HepG2 (cell line): ENCODE results near the gene TXNRD2. TPM values are rescaled to one million over a fixed set of nuclear protein-coding genes. Genes with fewer than 3 reads are reported as not detected.

ENCODE experiments used
- AHR ChIP-seq: IDR thresholded peaks from 2 replicates; pipeline ENCODE4 v1.6.1; 2018; ENCODE audit warnings: missing genetic modification reagents, missing compliant biosample characterization
- CBX1 ChIP-seq: IDR thresholded peaks from one replicate; pipeline ENCODE4 v1.6.1; 2016; ENCODE audit warnings: antibody characterized with exemption, low read depth
- CEBPG ChIP-seq: IDR thresholded peaks from 2 replicates; pipeline ENCODE4 v1.6.1; 2016
- JUNB ChIP-seq: sonication (generic); formaldehyde crosslinking; IDR thresholded peaks from 2 replicates; pipeline ENCODE4 v1.8.0; 2022; ENCODE audit warnings: missing genetic modification reagents, mild to moderate bottlenecking, borderline replicate concordance
- MTA3 ChIP-seq: sonication (generic); formaldehyde crosslinking; IDR thresholded peaks from 2 replicates; pipeline ENCODE4 v1.4.0; 2020; ENCODE audit warnings: missing genetic modification reagents
- MYC ChIP-seq: sonication (generic); formaldehyde crosslinking; IDR thresholded peaks from 2 replicates; pipeline ENCODE4 v1.9.0; 2021; ENCODE audit warnings: missing genetic modification reagents, borderline replicate concordance
- NCOA2 ChIP-seq: sonication (generic); formaldehyde crosslinking; IDR thresholded peaks from 2 replicates; pipeline ENCODE4 v1.8.0; 2022; ENCODE audit warnings: inconsistent platforms
- NKX3-1 ChIP-seq: sonication (generic); formaldehyde crosslinking; IDR thresholded peaks from 2 replicates; pipeline ENCODE4 v1.5.0; 2020; ENCODE audit warnings: missing genetic modification reagents
- polyA plus RNA-seq, 8 experiments: library from polyadenylated mRNA; depleted of rRNA in 3 of 8; stranded (reverse) in 7 of 8; unstranded in 1 of 8; fragments of >200 nt; fragmentation: Illumina TruSeq in 4 of 8; extraction: Trizol in 4 of 8; gene quantifications; 2 replicates each; pipeline versions ENCODE4 v1.2.1 to v1.2.3, GENCODE V29; 2011 to 2016; ENCODE audit warnings: low read depth in 4 of 8, missing spikeins in 1 of 8, mixed read lengths in 1 of 8; ENCODE audit not compliant: insufficient read depth in 1 of 8
- total RNA-seq, 5 experiments: library from RNA; depleted of rRNA; stranded (reverse); fragments of >200 nt; fragmentation: Illumina TruSeq; extraction: Trizol; gene quantifications; 2 replicates each; pipeline ENCODE4 v1.2.3, GENCODE V29; 2016; ENCODE audit warnings: low read depth in 1 of 5
- TF ChIP-seq, protein P1 (sequence below), 2 experiments: IDR thresholded peaks; 2 replicates each; pipeline ENCODE4 v1.6.1; 2011 to 2012; ENCODE audit warnings: low read length in 2 of 2, borderline replicate concordance in 1 of 2, low read depth in 1 of 2, mild to moderate bottlenecking in 1 of 2, moderate library complexity in 1 of 2
- TF ChIP-seq, protein P2 (sequence below): IDR thresholded peaks from 2 replicates; pipeline ENCODE4 v1.6.1; 2016; ENCODE audit warnings: mild to moderate bottlenecking
- TF ChIP-seq, protein P3 (sequence below): sonication (generic); formaldehyde crosslinking; IDR thresholded peaks from 2 replicates; pipeline ENCODE4 v1.4.0; 2020; ENCODE audit warnings: mild to moderate bottlenecking, missing genetic modification reagents
- TF ChIP-seq, protein P4 (sequence below): IDR thresholded peaks from 2 replicates; pipeline ENCODE4 v1.6.1; 2016; ENCODE audit warnings: missing genetic modification reagents, missing compliant biosample characterization
- TF ChIP-seq, protein P5 (sequence below): IDR thresholded peaks from 2 replicates; pipeline ENCODE4 v1.6.1; 2016
- TF ChIP-seq, protein P6 (sequence below): sonication (generic); formaldehyde crosslinking; IDR thresholded peaks from 2 replicates; pipeline ENCODE4 v1.4.0; 2020; ENCODE audit warnings: missing genetic modification reagents

The TXNRD2 gene
- total and polyA plus RNA-seq, 2 of the 13 experiments (the other 11 are each of a cell fraction or from before 2014, with no cell fraction given) = 17.5 to 18.6 TPM

DNA sequence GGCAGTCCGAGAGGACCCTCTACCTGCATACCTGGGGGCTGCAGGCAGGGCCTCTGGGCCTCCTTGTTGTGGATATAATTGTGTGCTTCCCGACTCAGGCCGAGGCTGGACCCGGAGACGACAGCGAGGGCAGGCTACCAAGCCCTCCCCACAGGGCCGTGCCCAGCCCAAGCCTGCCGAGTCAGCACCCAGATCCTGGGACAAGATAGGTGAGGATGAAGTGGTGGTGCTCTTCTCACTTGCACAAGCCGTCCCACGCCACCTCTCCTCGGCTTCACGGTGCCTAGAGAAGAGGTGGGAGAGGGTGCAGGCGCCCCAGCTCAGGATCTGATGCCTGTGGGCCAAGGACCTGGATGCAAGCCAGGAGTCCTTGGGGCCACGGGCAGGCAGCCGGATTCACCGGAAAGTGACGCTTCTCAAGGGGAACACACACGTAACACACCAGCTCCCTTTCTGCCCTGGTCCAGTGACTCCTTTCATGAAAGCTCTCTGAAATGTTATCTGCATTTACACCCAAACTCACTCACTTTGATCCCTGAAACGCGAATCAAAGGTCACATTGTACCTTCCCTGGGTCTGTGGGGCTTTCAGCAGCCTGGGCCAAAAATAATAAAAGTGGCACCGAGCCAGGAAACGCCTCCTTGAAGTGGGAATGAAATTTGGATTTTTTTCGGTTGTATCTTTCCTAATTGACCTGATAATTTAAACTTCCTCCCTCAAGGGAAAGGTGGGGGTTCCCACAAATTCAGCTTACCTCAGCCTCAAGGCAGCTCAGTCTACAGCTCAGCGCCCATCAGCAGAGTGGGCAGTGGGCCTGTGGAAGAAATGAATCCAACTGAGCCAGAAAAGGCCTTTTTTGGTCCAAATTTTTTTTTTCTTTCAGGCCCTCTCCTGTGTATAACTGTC lies 85.9 kb downstream of the TXNRD2 start (continued):
- TF ChIP-seq NKX3-1 (no peak), MTA3 (CRISPR knock-in tag) (no peak), JUNB (CRISPR knock-in tag) (no peak), MYC (peak; percentile 39; the same call in 1 of the 2 replicates), CBX1 (no peak), NCOA2 (CRISPR knock-in tag) (peak; percentile 50; the same call in 1 of the 2 replicates), CEBPG (0 out of 2 replicates have a peak, but pooled peaks have one; percentile 45), AHR (CRISPR knock-in tag) (peak; percentile 33; the same call in 1 of the 2 replicates)
- TF ChIP-seq, protein P1, sequence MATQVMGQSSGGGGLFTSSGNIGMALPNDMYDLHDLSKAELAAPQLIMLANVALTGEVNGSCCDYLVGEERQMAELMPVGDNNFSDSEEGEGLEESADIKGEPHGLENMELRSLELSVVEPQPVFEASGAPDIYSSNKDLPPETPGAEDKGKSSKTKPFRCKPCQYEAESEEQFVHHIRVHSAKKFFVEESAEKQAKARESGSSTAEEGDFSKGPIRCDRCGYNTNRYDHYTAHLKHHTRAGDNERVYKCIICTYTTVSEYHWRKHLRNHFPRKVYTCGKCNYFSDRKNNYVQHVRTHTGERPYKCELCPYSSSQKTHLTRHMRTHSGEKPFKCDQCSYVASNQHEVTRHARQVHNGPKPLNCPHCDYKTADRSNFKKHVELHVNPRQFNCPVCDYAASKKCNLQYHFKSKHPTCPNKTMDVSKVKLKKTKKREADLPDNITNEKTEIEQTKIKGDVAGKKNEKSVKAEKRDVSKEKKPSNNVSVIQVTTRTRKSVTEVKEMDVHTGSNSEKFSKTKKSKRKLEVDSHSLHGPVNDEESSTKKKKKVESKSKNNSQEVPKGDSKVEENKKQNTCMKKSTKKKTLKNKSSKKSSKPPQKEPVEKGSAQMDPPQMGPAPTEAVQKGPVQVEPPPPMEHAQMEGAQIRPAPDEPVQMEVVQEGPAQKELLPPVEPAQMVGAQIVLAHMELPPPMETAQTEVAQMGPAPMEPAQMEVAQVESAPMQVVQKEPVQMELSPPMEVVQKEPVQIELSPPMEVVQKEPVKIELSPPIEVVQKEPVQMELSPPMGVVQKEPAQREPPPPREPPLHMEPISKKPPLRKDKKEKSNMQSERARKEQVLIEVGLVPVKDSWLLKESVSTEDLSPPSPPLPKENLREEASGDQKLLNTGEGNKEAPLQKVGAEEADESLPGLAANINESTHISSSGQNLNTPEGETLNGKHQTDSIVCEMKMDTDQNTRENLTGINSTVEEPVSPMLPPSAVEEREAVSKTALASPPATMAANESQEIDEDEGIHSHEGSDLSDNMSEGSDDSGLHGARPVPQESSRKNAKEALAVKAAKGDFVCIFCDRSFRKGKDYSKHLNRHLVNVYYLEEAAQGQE (IDR thresholded peaks at IDR 0.05; ENCODE audit: borderline replicate concordance in 1 of 2, low read depth in 1 of 2, low read length in 2 of 2) = no peak
- TF ChIP-seq, protein P2, sequence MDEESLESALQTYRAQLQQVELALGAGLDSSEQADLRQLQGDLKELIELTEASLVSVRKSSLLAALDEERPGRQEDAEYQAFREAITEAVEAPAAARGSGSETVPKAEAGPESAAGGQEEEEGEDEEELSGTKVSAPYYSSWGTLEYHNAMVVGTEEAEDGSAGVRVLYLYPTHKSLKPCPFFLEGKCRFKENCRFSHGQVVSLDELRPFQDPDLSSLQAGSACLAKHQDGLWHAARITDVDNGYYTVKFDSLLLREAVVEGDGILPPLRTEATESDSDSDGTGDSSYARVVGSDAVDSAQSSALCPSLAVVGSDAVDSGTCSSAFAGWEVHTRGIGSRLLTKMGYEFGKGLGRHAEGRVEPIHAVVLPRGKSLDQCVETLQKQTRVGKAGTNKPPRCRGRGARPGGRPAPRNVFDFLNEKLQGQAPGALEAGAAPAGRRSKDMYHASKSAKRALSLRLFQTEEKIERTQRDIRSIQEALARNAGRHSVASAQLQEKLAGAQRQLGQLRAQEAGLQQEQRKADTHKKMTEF (CRISPR knock-in tag) = peak; percentile 24; the same call in 1 of the 2 replicates
- TF ChIP-seq, protein P3, sequence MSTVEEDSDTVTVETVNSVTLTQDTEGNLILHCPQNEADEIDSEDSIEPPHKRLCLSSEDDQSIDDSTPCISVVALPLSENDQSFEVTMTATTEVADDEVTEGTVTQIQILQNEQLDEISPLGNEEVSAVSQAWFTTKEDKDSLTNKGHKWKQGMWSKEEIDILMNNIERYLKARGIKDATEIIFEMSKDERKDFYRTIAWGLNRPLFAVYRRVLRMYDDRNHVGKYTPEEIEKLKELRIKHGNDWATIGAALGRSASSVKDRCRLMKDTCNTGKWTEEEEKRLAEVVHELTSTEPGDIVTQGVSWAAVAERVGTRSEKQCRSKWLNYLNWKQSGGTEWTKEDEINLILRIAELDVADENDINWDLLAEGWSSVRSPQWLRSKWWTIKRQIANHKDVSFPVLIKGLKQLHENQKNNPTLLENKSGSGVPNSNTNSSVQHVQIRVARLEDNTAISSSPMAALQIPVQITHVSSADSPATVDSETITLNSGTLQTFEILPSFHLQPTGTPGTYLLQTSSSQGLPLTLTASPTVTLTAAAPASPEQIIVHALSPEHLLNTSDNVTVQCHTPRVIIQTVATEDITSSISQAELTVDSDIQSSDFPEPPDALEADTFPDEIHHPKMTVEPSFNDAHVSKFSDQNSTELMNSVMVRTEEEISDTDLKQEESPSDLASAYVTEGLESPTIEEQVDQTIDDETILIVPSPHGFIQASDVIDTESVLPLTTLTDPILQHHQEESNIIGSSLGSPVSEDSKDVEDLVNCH (CRISPR knock-in tag) = no peak
- TF ChIP-seq, protein P4, sequence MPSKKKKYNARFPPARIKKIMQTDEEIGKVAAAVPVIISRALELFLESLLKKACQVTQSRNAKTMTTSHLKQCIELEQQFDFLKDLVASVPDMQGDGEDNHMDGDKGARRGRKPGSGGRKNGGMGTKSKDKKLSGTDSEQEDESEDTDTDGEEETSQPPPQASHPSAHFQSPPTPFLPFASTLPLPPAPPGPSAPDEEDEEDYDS (CRISPR knock-in tag) = peak; percentile 64
- TF ChIP-seq, protein P5, sequence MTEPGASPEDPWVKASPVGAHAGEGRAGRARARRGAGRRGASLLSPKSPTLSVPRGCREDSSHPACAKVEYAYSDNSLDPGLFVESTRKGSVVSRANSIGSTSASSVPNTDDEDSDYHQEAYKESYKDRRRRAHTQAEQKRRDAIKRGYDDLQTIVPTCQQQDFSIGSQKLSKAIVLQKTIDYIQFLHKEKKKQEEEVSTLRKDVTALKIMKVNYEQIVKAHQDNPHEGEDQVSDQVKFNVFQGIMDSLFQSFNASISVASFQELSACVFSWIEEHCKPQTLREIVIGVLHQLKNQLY (CRISPR knock-in tag) = peak; percentile 17; the same call in 1 of the 2 replicates
- TF ChIP-seq, protein P6, sequence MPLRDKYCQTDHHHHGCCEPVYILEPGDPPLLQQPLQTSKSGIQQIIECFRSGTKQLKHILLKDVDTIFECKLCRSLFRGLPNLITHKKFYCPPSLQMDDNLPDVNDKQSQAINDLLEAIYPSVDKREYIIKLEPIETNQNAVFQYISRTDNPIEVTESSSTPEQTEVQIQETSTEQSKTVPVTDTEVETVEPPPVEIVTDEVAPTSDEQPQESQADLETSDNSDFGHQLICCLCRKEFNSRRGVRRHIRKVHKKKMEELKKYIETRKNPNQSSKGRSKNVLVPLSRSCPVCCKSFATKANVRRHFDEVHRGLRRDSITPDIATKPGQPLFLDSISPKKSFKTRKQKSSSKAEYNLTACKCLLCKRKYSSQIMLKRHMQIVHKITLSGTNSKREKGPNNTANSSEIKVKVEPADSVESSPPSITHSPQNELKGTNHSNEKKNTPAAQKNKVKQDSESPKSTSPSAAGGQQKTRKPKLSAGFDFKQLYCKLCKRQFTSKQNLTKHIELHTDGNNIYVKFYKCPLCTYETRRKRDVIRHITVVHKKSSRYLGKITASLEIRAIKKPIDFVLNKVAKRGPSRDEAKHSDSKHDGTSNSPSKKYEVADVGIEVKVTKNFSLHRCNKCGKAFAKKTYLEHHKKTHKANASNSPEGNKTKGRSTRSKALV (CRISPR knock-in tag) = no peak
